HG03565 (cell line): ENCODE data around the gene ACTL7B.

Source experiments
- ATAC-seq: cut with Tn5 transposase; IDR thresholded peaks from one replicate; pipeline ENCODE4 v1.9.1; 2021; ENCODE audit warnings: mild to moderate bottlenecking, moderate library complexity; ENCODE audit not compliant: unreplicated experiment

The ACTL7B gene

GRCh38 chr9:108809269-108809668, 46.5 kb downstream of the ACTL7B start:
- ATAC-seq: no peak
